H1 (cell line): ENCODE results near the gene CHST11. TPM values are rescaled to one million over a fixed set of nuclear protein-coding genes. Genes with fewer than 3 reads are reported as not detected.
A peak's percentile ranks its signal among the peaks of the same experiment; 100 is the strongest.
"Not testable (repeated sequence)": the region's sequence is repeated elsewhere in the genome, so short reads cannot be mapped to it uniquely, and the experiment has no call there.

Experiments
- CTCF ChIA-PET: fragments of 300-600 bp; sonication (Branson Sonifier 250); formaldehyde crosslinking; loops from one replicate; lab custom pipeline; 2021; ENCODE audit not compliant: partially characterized antibody; lab: Charles Lee
- POLR2A ChIA-PET: fragments of 300-600 bp; sonication (Branson Sonifier 250); formaldehyde crosslinking; loops from one replicate; lab custom pipeline; 2021; ENCODE audit warnings: inconsistent platforms; ENCODE audit not compliant: partially characterized antibody; lab: Charles Lee
- DNase-seq, 2 experiments: peaks; one replicate each; pipeline versions ENCODE4 v3.0.0 to v3.0.0-alpha.2; 2010 to 2022; ENCODE audit warnings: low spot score in 2 of 2, low read depth in 1 of 2, mixed read lengths in 1 of 2
- FAIRE-seq: peaks from 2 replicates; lab custom pipeline; 2011; peaks lifted over from hg19 to GRCh38; lab: Jason Lieb, UNC
- H2AFZ ChIP-seq: 2 replicates; pipeline ENCODE4 v1.8.1; 2012; ENCODE audit warnings: low read length, inconsistent platforms
- H2AK5ac ChIP-seq: 2 replicates; pipeline ENCODE4 v1.6.1; 2013; ENCODE audit warnings: low read depth, low read length
- H2BK120ac ChIP-seq: replicated peaks from 2 replicates; pipeline ENCODE3; 2013; ENCODE audit warnings: low read depth, low read length, inconsistent platforms
- H2BK12ac ChIP-seq: 2 replicates; pipeline ENCODE4 v1.6.1; 2013; ENCODE audit warnings: low read depth, low read length
- H2BK15ac ChIP-seq: 2 replicates; pipeline ENCODE4 v1.6.1; 2013; ENCODE audit warnings: low read length
- H2BK20ac ChIP-seq: 2 replicates; pipeline ENCODE4 v1.6.1; 2013; ENCODE audit warnings: low read length
- H2BK5ac ChIP-seq: 2 replicates; pipeline ENCODE4 v1.6.1; 2013; ENCODE audit warnings: low read depth, low read length
- H3K14ac ChIP-seq: 2 replicates; pipeline ENCODE4 v1.6.1; 2013; ENCODE audit warnings: inconsistent platforms; ENCODE audit not compliant: insufficient read length
- H3K18ac ChIP-seq: 2 replicates; pipeline ENCODE4 v1.6.1; 2013; ENCODE audit warnings: low read length; ENCODE audit errors: extremely low read depth
- H3K23ac ChIP-seq: 2 replicates; pipeline ENCODE4 v1.6.1; 2013; ENCODE audit warnings: inconsistent platforms; ENCODE audit not compliant: insufficient read length
- H3K23me2 ChIP-seq: 2 replicates; pipeline ENCODE4 v1.6.1; 2013; ENCODE audit warnings: low read depth, low read length
- H3K27ac ChIP-seq: 2 replicates; pipeline ENCODE4 v1.6.1; 2011; ENCODE audit warnings: low read depth, low read length, inconsistent platforms
- H3K27me3 ChIP-seq, 4 experiments: replicated peaks in 1 of 4; 1 replicate in 1 of 4; 2 replicates in 3 of 4; pipeline versions ENCODE4 v1.6.1 to v1.8.1; 2011 to 2013; ENCODE audit warnings: low read length in 3 of 4, mild to moderate bottlenecking in 3 of 4, inconsistent platforms in 2 of 4, mixed read lengths in 2 of 4, moderate library complexity in 1 of 4; ENCODE audit not compliant: control insufficient read depth in 3 of 4, insufficient read depth in 3 of 4; ENCODE audit errors: extremely low read depth in 1 of 4
- H3K36me3 ChIP-seq, 4 experiments: 2 replicates each; pipeline versions ENCODE4 v1.6.1 to v1.8.1; 2011 to 2013; ENCODE audit warnings: mild to moderate bottlenecking in 4 of 4, low read length in 3 of 4, moderate library complexity in 2 of 4, control low read depth in 1 of 4, inconsistent platforms in 1 of 4; ENCODE audit not compliant: insufficient read depth in 4 of 4, control insufficient read depth in 2 of 4
- H3K4ac ChIP-seq: replicated peaks from 2 replicates; pipeline ENCODE3; 2013; ENCODE audit warnings: low read length, low read depth, mixed read lengths, inconsistent platforms; ENCODE audit not compliant: insufficient read length
- H3K4me1 ChIP-seq, 4 experiments: replicated peaks in 1 of 4; 1 replicate in 1 of 4; 2 replicates in 3 of 4; pipeline versions ENCODE4 v1.6.1 to v1.8.1; 2011 to 2013; ENCODE audit warnings: low read length in 3 of 4, inconsistent platforms in 2 of 4, mixed read lengths in 1 of 4; ENCODE audit not compliant: insufficient read depth in 4 of 4, control insufficient read depth in 3 of 4
- H3K4me2 ChIP-seq, 2 experiments: 2 replicates each; pipeline versions ENCODE4 v1.6.1 to v1.8.1; 2011 to 2013; ENCODE audit warnings: low read depth in 2 of 2, low read length in 2 of 2, control low read depth in 1 of 2, inconsistent platforms in 1 of 2, mild to moderate bottlenecking in 1 of 2; ENCODE audit not compliant: insufficient read depth in 1 of 2
- H3K4me3 ChIP-seq, 4 experiments: fragments of 200-600, 300-600 bp in 1 of 4; sonication (generic), shearing (Covaris generic), sonication (Bioruptor Twin) in 1 of 4; 2 replicates each; pipeline versions ENCODE4 v1.5.1 to v1.8.1; 2011 to 2016; ENCODE audit warnings: low read length in 4 of 4, low read depth in 3 of 4, control low read depth in 2 of 4, inconsistent platforms in 2 of 4, mild to moderate bottlenecking in 2 of 4, mixed read lengths in 1 of 4, moderate library complexity in 1 of 4; ENCODE audit not compliant: insufficient read depth in 2 of 4; ENCODE audit errors: extremely low read depth in 1 of 4
- H3K56ac ChIP-seq: replicated peaks from 2 replicates; pipeline ENCODE3; 2013; ENCODE audit warnings: low read depth, mild to moderate bottlenecking, mixed read lengths, low read length, inconsistent platforms; ENCODE audit not compliant: insufficient read length
- H3K79me1 ChIP-seq: 2 replicates; pipeline ENCODE4 v1.6.1; 2013; ENCODE audit warnings: low read depth, low read length, control low read depth
- H3K79me2 ChIP-seq, 2 experiments: 2 replicates each; pipeline versions ENCODE4 v1.6.1 to v1.8.1; 2012 to 2013; ENCODE audit warnings: low read length in 2 of 2, mild to moderate bottlenecking in 2 of 2, inconsistent platforms in 1 of 2; ENCODE audit not compliant: insufficient read depth in 2 of 2, control insufficient read depth in 1 of 2
- H3K9ac ChIP-seq, 4 experiments: replicated peaks in 1 of 4; 1 replicate in 1 of 4; 2 replicates in 3 of 4; pipeline versions ENCODE4 v1.6.1 to v1.8.1; 2011 to 2013; ENCODE audit warnings: low read depth in 3 of 4, low read length in 3 of 4, control low read depth in 2 of 4, mild to moderate bottlenecking in 2 of 4, moderate library complexity in 2 of 4, inconsistent platforms in 1 of 4; ENCODE audit errors: extremely low read depth in 1 of 4
- H3K9me3 ChIP-seq, 2 experiments: 2 replicates each; pipeline versions ENCODE4 v1.6.1 to v1.8.1; 2012 to 2013; ENCODE audit warnings: mild to moderate bottlenecking in 2 of 2, moderate library complexity in 2 of 2, control low read depth in 1 of 2, inconsistent platforms in 1 of 2, low read depth in 1 of 2, low read length in 1 of 2, mixed read lengths in 1 of 2; ENCODE audit not compliant: insufficient read depth in 2 of 2
- H4K20me1 ChIP-seq, 2 experiments: replicated peaks in 1 of 2; 2 replicates each; pipeline versions ENCODE3 to v1.8.1; 2011 to 2013; ENCODE audit warnings: inconsistent platforms in 2 of 2, low read length in 2 of 2, mild to moderate bottlenecking in 1 of 2; ENCODE audit not compliant: insufficient read depth in 2 of 2, control insufficient read depth in 1 of 2
- H4K5ac ChIP-seq: 2 replicates; pipeline ENCODE4 v1.6.1; 2013; ENCODE audit warnings: low read length, low read depth, mixed read lengths, inconsistent platforms; ENCODE audit not compliant: insufficient read length
- H4K8ac ChIP-seq: 2 replicates; pipeline ENCODE4 v1.8.0; 2013; ENCODE audit warnings: mild to moderate bottlenecking, moderate library complexity, low read length, inconsistent platforms; ENCODE audit not compliant: insufficient read depth; ENCODE audit errors: extremely low read depth
- H4K91ac ChIP-seq: replicated peaks from 2 replicates; pipeline ENCODE3; 2013; ENCODE audit warnings: low read length, mixed read lengths, inconsistent platforms; ENCODE audit not compliant: insufficient read length
- WGBS, 2 experiments: shearing (Covaris generic) in 1 of 2; methylation state at CpG; one replicate each; pipeline versions ENCODE4 v1.1.6 to v1.1.7; 2013 to 2015; ENCODE audit warnings: low lambda C conversion rate in 2 of 2, mixed read lengths in 2 of 2, inconsistent platforms in 1 of 2, low coverage in 1 of 2, missing lambda C conversion rate in 1 of 2; ENCODE audit not compliant: insufficient replicate concordance in 2 of 2, insufficient coverage in 1 of 2, insufficient read length in 1 of 2; ENCODE audit errors: extremely low coverage in 1 of 2, missing lambda C conversion rate in 1 of 2; 5-methylcytosine and 5-hydroxymethylcytosine counted together
- polyA plus RNA-seq, 7 experiments: library from polyadenylated mRNA; depleted of rRNA in 3 of 7; stranded (reverse) in 5 of 7; unstranded in 2 of 7; fragments of >200 nt in 5 of 7; fragments of 200-250 nt in 2 of 7; gene quantifications; 1 replicate in 5 of 7; 2 replicates in 1 of 7; 4 replicates in 1 of 7; pipeline versions ENCODE4 v1.2.1 to v1.2.3, GENCODE V29; 2011 to 2013; ENCODE audit warnings: missing spikeins in 2 of 7, mixed read lengths in 2 of 7
- total RNA-seq: library from RNA; stranded (reverse); fragmentation: NEBNext Ultra II Directional; extraction: Animal tissue kit (Norgen Biotek cat#: 25700); gene quantifications from 2 replicates; pipeline ENCODE4 v1.2.1, GENCODE V29; 2021

CHST11 gene
- total and polyA plus RNA-seq, 2 of the 8 experiments (the other 6 are each of a cell fraction or from before 2014, with no cell fraction given) = 14.4 to 20.8 TPM

DNA sequence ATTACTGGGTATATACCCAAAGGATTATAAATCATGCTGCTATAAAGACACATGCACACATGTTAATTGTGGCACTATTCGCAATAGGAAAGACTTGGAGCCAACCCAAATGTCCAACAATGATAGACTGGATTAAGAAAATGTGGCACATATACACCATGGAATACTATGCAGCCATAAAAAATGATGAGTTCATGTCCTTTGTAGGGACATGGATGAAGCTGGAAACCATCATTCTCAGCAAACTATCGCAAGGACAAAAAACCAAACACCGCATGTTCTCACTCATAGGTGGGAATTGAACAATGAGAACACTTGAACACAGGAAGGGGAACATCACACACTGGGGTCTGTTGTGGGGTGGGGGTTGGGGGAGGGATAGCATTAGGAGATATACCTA is 117.6 kb downstream of the CHST11 start:
- H2BK12ac ChIP-seq, DNase-seq, H2AK5ac ChIP-seq, H3K4ac ChIP-seq, CTCF ChIA-PET, H3K4me3 ChIP-seq, POLR2A ChIA-PET, H4K91ac ChIP-seq, H2BK5ac ChIP-seq, H3K9me3 ChIP-seq, H3K56ac ChIP-seq, H4K8ac ChIP-seq, H2BK120ac ChIP-seq, H3K79me2 ChIP-seq, H3K27ac ChIP-seq, H3K18ac ChIP-seq, H3K9ac ChIP-seq, H3K27me3 ChIP-seq, H3K36me3 ChIP-seq, H3K14ac ChIP-seq, FAIRE-seq, H3K79me1 ChIP-seq, H2AFZ ChIP-seq, H3K4me1 ChIP-seq, H3K23me2 ChIP-seq, H3K4me2 ChIP-seq, H4K20me1 ChIP-seq, H3K23ac ChIP-seq, H2BK15ac ChIP-seq, H2BK20ac ChIP-seq, H4K5ac ChIP-seq: not testable (repeated sequence)
- WGBS, 2 experiments = 100% methylated on average over 1 of the region's 3 CpGs; no CpG with 5 or more reads in 1 of the 2 experiments

DNA sequence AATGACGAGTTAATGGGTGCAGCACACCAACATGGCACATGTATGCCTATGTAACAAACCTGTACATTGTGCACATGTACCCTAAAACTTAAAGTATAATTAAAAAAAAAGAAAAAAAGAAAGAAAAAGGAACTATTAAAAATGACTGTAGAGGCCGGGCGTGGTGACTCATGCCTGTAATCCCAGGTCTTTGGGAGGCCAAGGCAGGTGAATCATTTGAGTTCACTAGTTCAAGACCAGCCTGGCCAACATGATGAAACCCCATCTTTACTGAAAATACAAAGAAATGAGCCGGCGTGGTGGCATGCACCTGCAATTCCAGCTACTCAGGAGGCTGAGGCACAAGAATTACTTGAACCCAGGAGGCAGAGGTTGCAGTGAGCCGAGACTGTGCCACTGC is 118.0 kb downstream of the CHST11 start:
- not testable (repeated sequence) for FAIRE-seq
- 87% methylated on average over 6 of the region's 6 CpGs; no CpG with 5 or more reads in 1 of the 2 experiments for WGBS, 2 experiments

More for the DNA sequence above, 118.0 kb downstream of the CHST11 start:
- H2AK5ac ChIP-seq, DNase-seq, H4K20me1 ChIP-seq, H3K56ac ChIP-seq, H3K4me2 ChIP-seq, H3K27me3 ChIP-seq, CTCF ChIA-PET, H3K4ac ChIP-seq, H3K79me2 ChIP-seq, H3K79me1 ChIP-seq, H3K23me2 ChIP-seq, POLR2A ChIA-PET, H2BK120ac ChIP-seq, H4K91ac ChIP-seq, H2BK12ac ChIP-seq, H2BK5ac ChIP-seq, H3K23ac ChIP-seq, H4K5ac ChIP-seq, H3K14ac ChIP-seq, H3K18ac ChIP-seq, H3K9ac ChIP-seq, H3K4me3 ChIP-seq, H3K27ac ChIP-seq, H2BK15ac ChIP-seq, H3K4me1 ChIP-seq, H2AFZ ChIP-seq, H3K9me3 ChIP-seq, H3K36me3 ChIP-seq, H2BK20ac ChIP-seq: not testable (repeated sequence)
- 0 out of 2 replicates have a peak overlapping the region, but pooled peaks have one; percentile 5 for H4K8ac ChIP-seq
